Measurements from ENCODE around the gene SMIM38.

The SMIM38 gene

DNA sequence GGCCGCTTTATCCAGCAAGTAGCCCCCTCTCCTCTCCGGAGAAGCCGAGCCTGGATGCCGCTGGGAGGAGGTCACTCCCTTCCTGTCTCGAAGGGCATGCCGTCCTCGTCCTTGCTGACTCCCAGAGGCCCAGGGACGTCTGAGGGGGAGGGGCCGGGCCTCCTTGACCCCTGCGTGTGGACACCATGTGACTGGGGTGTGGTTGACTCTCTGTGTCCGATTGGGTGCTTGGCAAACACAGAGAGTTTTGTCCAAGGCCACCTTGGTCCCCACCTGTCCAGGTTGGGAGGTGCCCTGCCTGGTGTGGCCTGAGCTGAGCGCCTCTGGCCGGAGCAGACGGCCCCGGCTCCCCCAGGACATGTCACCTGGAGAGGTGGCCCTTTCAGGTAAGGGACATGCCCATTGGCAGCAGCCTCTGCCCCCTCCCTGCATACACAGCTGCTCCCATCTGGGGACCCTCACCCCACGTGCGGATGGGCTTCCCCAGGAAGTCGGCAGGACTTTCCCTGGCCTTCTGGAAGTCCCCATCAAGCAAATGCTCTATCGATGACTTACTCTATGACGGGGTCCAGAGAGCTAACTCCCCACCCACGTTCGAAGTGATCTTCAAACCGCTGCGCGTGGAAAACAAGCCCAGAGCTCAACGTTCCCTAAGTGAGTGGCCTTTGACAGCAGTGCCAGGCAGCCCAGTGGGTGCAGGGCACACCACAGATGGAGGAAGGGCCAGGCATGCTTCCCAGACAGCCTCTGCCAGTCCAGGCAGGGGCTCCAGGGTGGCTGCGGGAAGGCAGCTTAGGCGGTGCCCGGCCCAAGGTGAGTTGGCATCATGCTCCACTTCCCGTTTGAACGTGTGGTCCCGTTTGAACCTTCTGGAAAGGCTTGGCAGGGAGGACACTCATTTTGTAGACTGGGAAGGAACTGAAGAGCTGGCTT, at the start of gene SMIM38:
TSS of gene SMIM38 (plus strand) at position 634 of the 933 bp plus-strand sequence. CDS start 1,912 bp downstream, outside the sequence.
- DNase-seq (ENCODE audit: low spot score) = no peak

DNA sequence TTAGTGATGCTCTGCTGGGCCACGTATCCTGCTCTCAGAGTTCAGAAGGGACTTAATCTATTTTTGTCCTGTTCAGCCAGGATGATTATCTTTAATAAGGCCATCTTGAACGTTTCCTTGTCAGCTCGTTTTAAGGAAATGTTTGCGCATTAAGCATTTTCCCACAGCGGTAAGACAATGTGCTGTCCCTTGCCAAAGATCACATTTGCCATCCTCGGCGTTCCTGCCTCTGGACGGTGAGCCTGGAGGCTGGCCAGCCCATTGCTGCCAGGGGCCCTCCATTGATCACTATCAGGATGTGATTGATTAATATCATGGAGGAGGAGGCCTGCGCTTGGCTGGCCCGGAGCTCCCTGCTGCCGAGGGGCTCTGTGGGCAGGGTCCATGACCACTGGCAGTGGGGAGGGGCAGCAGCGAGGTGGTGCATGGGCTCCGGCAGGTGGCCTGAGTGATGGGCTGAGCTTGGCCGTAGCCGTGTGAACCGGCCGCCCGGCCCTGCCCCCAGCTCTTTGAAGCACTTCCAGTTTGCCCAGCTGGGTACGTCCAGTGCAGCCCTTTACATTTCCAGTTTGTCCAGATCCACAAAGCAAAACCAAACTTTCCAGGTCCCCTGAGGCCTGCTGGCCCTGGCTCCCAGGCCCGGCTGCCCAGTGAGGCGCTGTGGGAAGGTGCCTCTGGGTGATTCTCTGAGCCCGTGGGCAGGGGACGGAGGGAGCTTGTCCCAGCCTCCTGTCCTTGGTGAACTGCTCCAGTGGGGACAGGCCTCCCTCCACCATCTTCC, 49.5 kb upstream of the SMIM38 start:
- no peak for DNase-seq (ENCODE audit: low spot score)

DNA sequence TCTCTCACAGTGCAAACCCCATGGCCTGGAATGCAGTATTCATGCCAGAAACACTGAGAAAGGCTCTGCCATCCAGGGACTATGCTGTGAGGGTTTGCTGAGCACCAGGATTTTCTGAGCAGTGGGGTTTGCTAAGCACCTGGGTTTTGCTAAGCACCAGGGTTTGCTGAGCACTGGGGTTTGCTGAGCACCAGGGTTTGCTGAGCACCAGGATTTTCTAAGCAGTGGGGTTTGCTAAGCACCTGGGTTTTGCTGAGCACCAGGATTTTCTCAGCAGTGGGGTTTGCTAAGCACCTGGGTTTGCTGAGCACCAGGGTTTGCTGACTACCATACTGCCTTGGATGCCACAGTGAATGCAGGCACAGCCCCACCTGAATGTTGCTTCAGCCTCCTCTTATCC, 48.3 kb upstream of the SMIM38 start:
- DNase-seq (ENCODE audit: low spot score) = no peak

DNA sequence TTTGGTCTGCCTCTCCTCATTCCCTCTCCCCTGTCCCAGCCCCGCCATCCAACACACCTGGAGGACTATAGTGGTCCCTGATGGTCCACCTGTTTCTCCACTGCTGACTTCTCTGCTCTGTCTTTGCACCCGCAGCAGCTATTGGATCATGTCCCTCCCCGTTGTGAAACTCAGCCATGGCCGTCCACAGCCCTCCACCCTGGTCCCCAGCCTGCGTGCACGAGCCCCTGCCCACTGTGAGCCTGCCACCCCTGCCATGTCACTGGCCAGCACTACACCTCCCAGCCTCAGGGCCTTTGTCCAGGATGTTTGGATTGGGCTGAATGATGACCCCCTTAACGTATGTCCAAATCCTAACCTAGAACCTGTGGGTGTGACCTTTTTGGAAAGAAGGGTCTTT, 47.7 kb upstream of the SMIM38 start:
- no peak for DNase-seq (ENCODE audit: low spot score)

DNA sequence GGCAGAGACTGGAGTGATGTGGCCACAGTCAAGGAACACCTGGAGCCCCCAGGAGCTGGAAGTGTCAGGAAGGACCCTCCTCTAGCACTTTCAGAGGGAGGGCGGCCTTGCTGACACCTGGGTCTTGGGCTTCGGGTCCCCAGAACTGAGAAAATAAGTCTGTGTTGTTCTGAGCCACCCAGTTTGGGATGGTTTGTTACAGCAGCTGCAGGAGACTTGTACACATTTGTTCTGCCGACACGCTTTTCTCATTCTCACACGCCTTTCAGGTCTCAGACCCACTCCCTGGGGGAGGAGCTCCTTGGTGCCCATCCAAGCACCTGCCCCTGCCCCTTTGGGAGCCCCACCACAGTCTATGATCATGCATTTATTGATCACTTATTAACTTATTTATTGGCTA, 47.2 kb upstream of the SMIM38 start:
- DNase-seq (ENCODE audit: low spot score) = no peak

DNA sequence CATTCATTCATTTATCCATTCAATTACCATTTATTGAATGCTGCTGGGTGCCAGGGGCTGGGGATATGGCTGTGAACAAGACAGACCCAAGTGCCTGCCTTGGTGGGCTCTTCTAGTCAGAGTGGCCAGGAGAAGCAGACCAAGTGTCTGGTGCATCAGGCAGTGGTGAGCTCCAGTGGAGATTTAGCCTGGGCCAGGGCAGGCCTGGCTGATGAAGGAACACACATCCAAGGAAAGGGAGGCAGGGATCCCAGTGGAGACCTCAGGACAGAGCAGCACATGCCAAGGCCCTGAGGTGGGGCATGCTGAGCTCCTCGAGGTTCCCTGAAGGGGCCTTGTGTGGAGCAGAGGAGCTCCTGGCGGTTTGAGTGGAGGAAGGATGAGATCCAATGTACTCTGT, 46.6 kb upstream of the SMIM38 start:
- DNase-seq (ENCODE audit: low spot score) = no peak

DNA sequence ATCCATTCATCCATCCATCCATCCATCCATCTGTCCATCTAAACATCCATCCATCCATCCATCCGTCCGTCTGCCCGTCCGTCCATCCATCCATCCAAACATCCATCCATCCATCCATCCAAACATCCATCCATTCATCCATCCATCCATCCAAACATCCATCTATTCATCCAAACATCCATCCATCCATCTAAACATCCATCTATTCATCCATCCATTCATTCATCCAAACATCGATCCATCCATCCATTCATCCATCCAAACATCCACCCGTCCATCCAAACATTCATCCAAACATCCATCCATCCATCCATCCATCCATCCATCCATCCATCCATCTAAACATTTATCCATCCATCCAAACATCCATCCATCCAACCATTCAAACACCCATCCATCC, 45.3 kb upstream of the SMIM38 start:
- no peak for DNase-seq (ENCODE audit: low spot score)

DNA sequence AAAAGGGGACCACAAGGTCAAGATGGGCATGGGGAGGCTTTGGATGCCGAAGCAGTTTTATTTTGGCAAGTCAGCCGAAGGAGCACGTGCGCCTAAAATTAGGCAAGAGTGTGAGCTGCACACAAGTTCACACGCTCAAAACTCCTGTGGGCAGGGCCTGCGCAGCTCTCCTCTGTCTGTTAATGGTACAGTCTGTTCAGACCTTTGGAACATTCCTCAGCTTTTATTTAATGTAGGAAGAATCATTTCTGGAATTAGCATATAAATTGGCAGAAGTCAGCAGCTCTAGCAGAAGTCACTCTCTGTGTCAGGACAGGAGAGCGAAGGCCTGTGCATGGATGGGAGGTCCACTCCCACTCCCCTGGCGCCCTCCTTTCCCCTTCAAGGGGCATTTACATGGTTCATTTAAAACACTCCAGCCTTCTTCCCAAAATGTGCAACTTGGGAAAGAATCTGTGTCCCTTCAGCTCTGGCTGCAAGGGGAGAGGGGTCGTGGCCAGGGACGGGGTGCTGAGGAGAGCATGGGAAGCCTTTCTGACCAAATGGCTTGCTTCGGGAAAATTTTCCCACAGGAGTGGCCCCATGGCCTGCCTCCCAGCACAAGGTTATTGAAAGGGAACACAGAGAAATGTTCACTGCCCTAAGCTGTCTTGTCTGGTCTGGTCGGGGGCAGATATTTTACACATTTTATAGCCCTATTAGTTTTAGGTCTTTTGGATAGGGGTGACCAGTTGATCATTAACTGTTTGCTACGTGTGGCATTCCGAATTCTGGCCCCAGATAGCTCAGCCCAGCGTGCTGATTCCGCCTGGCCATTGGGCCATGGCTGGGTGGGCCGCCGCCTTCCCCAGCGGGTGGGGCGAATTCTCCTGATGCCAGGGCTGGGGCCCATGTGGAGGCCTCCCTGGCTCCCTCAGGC, 43.9 kb upstream of the SMIM38 start:
- no peak for DNase-seq (ENCODE audit: low spot score)

DNA sequence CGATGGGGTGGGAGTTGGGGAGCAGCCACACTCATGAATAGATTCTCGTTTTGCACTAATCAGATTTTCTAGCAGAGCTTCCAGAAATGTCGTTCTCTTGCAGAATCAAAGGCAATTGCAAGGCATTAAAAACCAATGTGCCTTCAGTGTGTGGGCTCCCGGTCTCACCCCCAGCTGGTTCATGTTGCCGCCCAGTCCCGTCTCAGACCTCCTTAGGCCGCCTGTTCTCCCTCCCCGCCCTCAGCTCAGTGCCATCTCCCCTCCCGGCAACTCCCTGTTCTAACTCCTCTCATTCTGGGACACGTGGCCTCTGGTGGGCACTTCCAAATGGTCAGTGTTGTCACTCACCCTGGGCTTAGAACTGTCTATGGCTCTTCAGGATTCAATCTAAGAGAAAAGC, 42.5 kb upstream of the SMIM38 start:
- no peak for DNase-seq (ENCODE audit: low spot score)

DNA sequence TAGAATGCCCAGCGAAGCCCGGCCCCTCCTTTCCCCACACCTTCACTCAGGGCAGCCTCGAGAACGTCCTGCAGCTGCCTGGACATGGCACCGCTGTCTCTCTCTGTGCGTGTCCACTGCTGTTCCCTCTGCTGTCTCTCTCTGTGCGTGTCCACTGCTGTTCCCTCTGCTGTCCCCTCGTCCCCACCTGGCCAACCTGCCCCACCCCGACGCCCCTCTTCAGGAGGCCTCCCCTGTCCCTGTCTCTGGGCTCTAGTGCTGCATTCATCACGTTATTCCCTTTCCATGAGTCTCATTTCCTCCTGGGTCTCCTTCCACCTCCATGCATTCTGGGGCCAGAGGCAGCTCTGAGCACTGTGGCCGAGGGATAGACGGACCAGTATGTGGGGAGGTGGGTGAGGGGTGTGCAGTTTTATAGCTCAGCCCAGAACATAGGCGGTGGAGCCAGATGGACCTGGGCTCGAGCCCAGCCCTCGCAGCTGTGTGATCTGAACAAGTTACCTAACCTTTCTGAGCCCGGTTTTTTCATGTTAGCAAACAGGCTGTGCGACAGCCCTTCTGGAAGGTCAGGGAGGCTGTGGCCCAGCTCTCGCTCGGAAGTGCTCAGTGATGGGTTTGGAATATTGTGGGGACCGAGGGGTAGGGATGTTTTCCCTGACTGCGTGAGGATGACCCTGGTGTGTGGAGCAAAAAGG, 41.9 kb upstream of the SMIM38 start:
- no peak for DNase-seq (ENCODE audit: low spot score)

DNA sequence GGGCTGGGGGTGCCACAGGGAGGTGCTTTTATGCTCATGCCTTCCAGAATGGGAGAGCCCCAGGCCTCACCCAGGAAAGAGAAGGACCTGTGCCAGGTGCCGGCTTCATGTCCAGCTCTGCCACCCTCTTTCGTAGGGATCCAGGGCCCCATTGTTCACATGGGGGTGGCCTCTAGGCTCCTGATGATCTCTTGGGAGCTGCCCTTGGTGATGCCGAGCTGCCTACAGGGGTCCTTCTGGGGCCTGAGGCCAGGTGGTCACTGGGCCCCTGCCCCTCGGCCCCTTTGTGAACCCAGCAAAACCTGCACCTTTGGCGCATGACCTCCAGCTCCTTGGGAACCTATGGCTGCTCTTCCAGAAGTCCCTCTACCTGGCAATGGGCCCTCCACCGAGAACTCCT, 41.4 kb upstream of the SMIM38 start:
- no peak for DNase-seq (ENCODE audit: low spot score)

DNA sequence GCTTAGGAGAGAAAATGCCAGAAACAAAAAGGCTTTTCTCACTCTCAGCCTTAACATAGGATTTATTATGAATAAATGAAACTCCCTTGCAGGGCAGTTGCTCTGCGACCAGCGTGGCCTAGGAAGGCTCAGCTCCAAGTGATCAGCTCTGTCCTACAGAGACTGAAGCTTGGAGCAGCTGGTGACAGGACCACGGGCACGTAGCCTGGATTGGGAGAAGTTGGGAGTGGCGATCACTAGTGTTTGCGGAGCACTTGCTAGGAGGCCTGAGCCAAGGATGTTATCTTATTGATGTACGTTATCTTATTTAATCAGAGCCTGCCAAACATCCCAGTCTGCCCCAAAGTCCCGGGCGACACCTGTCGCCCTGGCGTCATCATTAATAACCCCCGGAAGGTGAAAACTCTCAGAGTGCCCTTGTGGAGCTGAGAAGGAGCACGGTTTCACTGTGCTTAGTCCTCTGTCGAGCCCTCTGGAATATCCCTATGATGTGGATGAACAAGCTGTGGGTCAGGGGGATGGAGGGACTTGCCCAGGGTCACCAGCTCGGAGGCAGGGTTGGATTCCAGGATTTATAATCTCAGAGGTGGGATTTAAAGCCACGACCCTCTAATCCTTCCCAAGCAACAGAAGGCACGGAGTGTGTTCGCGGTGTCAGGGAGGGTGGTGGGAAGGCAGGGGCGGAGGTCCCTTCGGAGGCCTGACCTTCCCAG, 40.8 kb upstream of the SMIM38 start:
- DNase-seq (ENCODE audit: low spot score) = no peak

DNA sequence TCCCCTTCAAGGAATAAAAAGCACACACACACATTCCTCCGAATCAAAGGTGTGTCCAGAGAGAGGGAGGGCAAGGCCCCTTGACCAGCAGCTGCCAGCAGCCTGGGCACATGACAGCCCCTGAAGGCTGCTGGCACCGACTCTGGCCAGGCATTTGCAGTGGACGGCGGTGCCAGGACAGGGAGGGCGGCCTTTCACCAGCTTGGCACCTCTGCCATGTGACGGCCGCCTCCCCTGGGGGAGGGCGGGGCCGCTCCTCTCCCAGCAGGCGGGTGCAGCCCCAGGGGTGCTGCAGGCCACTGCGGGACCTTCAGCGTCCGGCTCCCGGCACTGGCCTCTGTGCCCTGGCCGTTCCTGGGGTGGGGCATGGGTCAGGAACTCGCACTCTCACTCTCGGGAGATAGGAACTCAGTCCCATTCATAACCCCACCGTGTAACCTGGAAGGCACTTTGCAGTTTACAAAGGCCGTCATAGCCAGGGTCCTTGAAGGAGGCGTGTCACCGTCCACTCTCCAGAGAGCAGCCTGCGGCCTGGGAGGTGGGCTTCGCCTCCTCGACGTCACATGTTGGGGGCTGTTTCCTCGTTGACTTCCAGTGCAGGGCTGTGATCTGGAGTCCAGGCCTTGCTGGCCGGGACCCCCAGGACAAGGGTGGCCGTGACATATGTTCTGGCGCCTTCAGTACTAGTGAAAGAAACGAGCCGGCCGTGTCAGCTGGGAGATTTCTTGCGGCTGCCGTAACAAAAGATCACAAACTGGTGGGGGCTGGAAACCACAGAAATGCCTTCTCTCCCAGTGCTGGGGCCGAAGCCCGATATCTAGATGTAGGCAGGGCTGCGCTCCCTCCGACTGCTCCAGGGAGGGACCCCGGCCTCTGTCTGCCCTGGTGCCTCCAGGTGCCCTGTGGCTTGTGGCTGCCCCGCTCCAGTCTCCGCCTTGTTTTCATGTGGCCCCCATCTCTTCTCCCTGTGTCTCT, 39.9 kb upstream of the SMIM38 start:
- no peak for DNase-seq (ENCODE audit: low spot score)

DNA sequence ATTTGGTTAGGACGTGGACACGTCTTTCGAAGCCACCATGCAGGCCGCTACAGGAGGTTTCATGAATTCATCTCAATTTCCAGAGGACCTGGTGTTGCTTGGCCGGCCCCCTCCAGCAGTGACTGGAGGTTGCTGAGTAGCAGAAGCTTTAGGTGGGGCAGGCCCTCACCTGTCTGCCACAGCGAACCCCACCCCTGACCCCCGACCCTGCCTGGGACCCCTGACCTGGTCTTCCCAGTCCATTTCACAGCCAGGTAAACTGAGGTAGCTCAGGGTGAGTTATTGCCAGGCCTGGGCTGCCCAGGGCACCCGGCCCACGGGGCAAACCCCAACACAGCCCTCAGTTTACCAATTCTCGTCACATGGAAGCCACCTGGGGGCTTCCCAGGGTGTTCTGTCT, 39.1 kb upstream of the SMIM38 start:
- DNase-seq (ENCODE audit: low spot score) = no peak

DNA sequence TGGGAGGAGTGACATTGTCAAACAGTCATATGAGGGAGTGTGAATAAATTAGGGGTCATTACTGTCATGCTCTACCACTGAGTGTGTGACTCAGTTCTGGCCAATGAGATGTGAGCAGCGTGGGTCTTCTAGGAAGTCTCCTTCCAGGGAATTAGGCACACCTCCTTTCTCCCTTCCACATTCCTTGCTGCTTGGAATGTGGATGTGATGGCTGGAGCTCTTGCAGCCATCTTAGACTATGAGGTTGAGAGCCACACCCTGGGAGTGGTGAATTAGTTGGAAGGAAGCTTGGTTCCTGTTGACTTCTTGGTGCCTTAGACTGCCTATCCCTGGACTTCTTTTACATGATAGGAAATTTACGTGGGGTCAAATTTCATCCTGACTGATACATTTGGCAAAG, 36.5 kb upstream of the SMIM38 start:
- DNase-seq (ENCODE audit: low spot score) = no peak

DNA sequence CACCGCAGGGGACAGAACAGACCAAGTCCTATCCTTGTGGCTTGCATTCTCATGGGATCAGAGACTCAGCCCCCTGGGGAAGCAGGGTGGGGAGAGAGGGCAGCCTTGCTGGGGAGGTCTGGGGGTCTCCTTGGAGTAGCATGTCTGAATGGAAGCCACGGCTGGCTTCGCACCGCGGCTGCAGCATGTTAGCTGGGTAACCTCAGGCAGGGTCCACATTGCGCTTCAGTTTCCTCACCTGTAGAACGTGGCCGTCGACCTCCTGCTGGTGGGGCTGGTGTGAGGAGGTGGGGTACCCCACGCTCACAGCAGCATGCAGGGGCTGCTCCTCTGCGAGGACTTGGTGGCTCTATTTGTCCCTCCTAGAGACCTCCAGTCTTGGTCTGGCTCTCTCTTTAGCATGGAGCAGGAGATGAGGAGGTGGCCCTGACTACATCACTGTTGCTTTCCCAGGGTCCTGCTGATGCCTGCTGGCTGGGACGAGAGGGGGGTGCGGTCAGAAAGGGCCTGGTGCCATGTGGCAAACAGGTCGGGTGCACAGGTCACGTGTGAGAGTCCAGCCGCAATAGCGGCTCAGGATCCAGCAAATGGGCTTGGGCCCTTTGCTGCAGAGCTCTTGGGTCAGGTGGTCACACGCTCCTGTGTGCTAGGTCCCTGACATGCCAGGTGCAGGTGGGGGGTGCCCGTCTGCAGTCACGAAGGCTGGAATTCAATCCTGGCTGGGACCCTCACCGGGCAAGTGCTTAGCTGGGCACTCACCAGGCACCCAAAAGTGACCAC, 35.4 kb upstream of the SMIM38 start:
- DNase-seq (ENCODE audit: low spot score) = no peak

DNA sequence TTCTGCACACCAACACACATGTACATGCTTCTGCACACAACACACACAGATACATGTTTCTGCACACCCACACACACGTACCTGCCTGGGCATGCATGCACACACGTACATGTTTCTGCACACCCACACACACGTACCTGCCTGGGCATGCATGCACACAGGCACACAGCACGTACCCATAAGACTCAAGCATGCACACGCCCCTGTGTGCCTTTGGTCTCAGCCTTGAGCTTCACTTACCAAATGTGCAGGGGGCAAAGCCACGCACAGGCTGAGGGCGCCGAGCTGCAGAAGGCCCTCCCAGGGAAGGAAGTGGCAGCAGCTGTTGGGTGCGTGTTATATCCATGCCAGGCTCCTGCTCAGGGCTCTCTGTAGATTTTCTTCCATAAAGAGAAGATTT, 34.7 kb upstream of the SMIM38 start:
- no peak for DNase-seq (ENCODE audit: low spot score)

DNA sequence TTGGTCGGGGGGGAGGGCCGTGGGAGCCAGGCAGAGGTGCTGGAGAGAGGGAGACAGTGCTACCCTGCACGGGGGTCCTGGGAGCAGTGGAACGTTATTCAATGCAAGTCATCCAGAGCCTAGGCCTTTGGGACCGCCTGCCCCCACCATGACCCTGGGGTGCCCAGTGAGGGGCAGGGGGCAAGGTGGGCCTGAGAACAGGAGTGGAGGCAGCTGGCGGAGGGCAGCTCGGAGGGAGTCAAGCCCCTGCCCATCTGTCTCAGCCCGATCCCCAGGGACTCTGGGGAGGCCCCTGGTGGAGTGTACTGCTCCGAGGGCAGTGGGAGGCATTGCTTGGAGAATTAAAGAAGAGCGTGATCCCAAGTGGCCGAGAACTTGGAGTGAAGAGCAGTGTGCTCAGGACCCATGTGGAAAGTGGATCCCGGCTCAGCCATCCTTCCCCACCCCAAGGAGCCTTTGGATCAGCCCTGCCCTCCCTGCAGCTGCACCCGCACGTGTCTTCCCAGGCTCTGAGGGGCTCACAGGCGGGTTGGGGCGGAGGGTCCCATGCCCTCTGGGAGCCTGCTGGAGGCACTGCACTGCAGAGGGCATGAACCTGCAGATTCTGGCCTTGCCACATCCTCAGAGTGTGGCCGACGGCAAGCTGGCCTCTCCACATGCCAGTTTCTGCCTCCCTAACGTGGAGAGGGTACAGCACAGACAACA, 34.0 kb upstream of the SMIM38 start:
- DNase-seq (ENCODE audit: low spot score) = no peak

All from COLO829 (cell line).